Retinal pigment epithelial cell (primary cell): ENCODE results near the gene PRDX3.

Experiments
- DNase-seq: peaks from one replicate; pipeline ENCODE4 v3.0.0-alpha.2; 2010; ENCODE audit warnings: low read depth
- H3K4me3 ChIP-seq: 2 replicates; pipeline ENCODE4 v1.5.1; 2011; ENCODE audit warnings: mild to moderate bottlenecking, low read length, control low read depth, moderate library complexity
- TF ChIP-seq, protein P1 (sequence below): conservative IDR thresholded peaks from 2 replicates; pipeline ENCODE4 v1.5.1; 2011; ENCODE audit warnings: low read depth, low read length, control low read depth, inconsistent platforms

PRDX3 gene

DNA sequence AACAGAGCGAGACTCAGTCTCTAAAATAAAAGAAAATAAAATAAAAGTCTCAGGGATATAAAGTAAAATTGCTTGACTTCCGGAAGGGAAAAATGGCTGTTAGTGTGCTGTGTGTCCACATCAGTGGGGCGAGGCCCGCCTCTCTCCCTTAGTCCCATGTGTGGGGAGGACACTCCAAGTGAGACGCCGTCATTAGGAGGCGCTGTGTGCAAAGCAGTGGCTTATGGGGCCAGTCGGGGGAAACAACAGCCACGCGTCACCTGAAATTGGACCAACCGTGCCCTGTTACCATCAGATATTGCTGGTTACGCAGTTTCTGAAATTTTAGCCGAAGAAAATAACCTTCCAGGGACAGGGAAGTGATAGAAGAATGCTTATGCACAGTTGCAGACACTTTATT, 28.9 kb downstream of the PRDX3 start:
- DNase-seq: no peak
- H3K4me3 ChIP-seq: no peak overlapping the region
- TF ChIP-seq, protein P1, sequence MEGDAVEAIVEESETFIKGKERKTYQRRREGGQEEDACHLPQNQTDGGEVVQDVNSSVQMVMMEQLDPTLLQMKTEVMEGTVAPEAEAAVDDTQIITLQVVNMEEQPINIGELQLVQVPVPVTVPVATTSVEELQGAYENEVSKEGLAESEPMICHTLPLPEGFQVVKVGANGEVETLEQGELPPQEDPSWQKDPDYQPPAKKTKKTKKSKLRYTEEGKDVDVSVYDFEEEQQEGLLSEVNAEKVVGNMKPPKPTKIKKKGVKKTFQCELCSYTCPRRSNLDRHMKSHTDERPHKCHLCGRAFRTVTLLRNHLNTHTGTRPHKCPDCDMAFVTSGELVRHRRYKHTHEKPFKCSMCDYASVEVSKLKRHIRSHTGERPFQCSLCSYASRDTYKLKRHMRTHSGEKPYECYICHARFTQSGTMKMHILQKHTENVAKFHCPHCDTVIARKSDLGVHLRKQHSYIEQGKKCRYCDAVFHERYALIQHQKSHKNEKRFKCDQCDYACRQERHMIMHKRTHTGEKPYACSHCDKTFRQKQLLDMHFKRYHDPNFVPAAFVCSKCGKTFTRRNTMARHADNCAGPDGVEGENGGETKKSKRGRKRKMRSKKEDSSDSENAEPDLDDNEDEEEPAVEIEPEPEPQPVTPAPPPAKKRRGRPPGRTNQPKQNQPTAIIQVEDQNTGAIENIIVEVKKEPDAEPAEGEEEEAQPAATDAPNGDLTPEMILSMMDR: peak; percentile 23

DNA sequence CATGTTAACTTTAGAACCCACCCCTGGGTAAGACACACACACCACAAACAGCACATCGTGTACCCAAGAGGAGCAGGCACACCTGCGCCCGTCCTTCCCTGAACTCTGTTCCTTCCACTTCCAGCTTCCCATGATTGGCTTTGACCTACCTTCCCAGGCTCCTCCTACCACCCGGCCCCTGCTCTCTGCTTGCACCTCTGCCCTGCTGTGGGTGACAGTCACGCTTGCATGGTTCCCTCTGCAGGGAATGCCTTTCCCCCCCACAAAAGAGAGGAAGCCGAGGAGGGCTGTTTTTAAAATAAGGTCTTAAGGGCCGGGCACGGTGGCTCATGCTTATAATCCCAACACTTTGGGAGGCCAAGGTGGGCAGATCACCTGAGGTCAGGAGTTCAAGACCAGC, 29.5 kb downstream of the PRDX3 start:
- no peak overlapping the region for H3K4me3 ChIP-seq
- DNase-seq: no peak
- TF ChIP-seq, protein P1: no peak

DNA sequence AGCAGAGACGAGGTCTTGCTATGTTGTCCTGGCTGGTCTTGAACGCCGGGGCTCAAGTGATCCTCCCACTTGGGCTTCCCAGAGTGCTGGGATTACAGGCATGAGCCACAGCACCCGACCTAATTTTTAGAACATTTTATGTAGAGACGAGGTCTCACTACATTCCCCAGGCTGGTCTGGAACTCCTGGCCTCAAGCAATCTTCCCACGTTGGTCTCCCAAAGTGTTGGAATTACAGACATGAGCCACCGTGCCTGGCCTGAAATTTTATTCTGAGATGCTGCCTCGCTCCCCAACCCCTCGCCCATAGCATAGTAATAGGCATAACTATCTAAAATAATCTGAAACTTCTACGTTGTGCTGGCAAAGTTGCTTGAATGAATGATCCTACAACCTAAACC, 35.0 kb downstream of the PRDX3 start:
- TF ChIP-seq, protein P1: no peak
- DNase-seq: no peak
- no peak overlapping the region for H3K4me3 ChIP-seq

DNA sequence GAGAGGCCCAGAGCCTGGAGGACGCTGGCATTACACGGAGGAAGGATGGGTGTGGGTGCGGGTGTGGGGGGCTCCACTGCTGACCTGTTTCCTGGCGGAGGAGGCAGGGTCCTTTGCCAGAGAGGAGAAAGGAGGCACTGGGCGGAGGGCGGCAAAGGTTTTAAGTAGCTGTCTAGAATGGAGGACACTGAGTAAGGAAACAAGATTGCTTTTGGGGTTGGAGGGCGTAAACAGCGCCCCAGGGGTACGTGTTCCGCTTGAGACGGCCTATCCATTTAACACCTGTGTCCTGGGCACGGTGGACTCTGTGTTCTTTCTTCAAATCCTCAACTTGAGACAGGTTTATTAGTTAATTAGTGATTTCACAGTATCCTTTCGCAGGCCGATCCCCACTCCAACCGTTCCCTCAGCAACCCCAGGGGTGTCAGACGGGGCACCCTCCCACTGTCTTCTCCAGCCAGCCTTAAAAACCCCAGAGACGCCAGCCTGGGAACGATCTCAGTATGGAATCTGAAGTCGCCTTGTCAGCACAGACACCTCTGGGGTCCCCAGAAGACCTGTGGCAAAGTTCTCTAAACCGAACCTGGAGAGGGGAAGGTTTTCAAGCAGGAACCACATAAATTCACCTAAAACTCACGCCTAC, 37.9 kb downstream of the PRDX3 start:
- no peak overlapping the region for H3K4me3 ChIP-seq
- TF ChIP-seq, protein P1: no peak

DNA sequence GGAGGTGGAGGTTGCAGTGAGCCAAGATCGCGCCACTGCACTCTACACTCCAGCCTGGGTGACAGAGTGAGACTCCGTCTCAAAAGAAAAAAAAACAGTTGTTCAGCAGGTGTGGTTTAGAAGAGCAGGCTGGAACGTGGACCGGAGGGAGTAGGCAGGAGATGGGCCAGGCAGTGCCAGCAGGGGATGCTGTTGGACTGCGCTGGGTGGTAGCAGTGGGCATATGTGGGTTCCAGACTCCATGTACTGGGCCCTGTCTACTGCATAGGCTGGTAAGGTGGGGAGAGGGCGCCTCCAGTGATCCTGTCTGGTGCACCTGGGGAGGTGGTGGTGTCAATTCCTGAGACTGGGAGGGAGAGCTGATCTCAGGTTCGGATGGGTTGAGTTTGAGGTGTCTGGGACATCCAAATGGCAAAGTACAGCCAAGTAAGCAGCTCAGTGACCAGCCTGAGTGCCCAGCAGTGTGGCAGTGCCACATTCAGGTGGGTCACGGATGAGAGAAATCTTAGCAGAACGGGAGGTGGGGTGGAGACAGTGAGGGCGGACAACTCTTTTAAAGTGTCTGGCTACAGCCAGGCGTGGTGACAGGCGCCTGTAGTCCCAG, 39.0 kb downstream of the PRDX3 start:
- DNase-seq: no peak
- TF ChIP-seq, protein P1: peak; percentile 63
- H3K4me3 ChIP-seq: no peak overlapping the region

More for the DNA sequence above, 37.9 kb downstream of the PRDX3 start:
- DNase-seq: no peak

DNA sequence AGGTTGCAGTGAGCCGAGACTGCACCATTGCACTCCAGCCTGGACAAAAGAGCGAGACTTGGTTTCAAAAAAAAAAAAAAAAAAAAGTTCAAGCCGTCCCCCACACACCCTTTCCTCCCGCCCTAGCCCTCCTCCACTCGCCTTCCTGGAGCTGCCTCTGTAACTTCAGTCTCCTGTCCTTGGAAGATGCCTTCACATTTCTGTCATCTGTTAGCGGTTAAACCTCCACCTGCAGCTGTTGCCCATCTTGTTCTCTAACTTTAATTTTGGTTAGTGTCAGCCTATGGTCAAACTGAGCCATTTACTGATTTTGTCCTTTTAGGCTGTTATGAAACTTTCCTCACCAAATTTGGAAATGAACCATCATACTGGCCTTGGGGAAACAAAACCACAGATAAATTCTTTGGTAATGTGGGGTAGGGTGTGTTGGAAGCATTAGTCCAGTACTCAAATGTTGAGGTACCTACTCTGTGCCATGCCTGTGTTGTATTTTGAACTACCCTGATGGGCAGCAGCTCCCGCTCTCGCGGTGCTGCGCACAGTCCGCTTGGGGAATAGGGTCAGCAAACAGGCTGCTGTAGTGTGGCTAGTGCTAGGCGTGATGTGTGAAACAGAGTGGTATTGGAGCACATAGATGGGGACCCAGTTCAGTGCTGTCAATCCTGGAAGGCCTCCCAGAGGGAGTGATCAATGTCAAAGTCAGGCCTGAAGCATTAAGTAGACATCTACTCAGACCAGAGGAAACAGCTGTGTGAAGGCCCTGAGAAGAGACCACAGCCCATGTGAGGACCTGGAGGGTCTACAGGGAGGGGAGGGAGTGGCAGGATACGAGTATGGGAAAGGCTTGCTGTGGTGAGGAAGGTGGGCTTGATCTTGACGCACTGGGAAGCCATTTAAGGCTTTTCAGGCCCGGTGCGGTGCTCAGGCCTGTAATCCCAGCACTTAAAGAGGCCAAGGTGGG, 40.0 kb downstream of the PRDX3 start:
- H3K4me3 ChIP-seq: no peak overlapping the region
- DNase-seq: no peak
- TF ChIP-seq, protein P1: no peak
